Stimulated activated naive B cell treated with anti-CD40 and anti-IgM and Interleukin-4, amounts not matched to agents 10 μg/mL and 1 μg/mL and 100 μg/mL, for 72 hours (primary cell): ENCODE results near the gene PNMA6A.
"Not testable (repeated sequence)": the region's sequence is repeated elsewhere in the genome, so short reads cannot be mapped to it uniquely, and the experiment has no call there.

Experiments
- ATAC-seq, 2 donors: fragments of 150-1000 bp; cut with Tn5 transposase; replicated peaks; 2 replicates each; pipeline ENCODE4 v1.10.0; 2021; ENCODE audit warnings: moderate library complexity in 1 of 2
- DNase-seq: peaks from one replicate; pipeline ENCODE4 v3.0.0; 2021
- H3K27ac Mint-ChIP-seq: one replicate; pipeline ENCODE4 v1.8.0; 2022; ENCODE audit warnings: mild to moderate bottlenecking, mixed read lengths
- H3K27me3 Mint-ChIP-seq, 2 donors: one replicate each; pipeline ENCODE4 v1.8.0; 2022; ENCODE audit warnings: mixed read lengths in 2 of 2
- H3K36me3 Mint-ChIP-seq, 2 donors: one replicate each; pipeline ENCODE4 v1.8.0; 2022; ENCODE audit warnings: mixed read lengths in 2 of 2, mild to moderate bottlenecking in 1 of 2
- H3K4me1 Mint-ChIP-seq, 2 donors: one replicate each; pipeline ENCODE4 v1.8.0; 2022; ENCODE audit warnings: mixed read lengths in 2 of 2, mild to moderate bottlenecking in 1 of 2
- H3K4me3 Mint-ChIP-seq, 2 donors: one replicate each; pipeline ENCODE4 v1.8.0; 2022; ENCODE audit warnings: mild to moderate bottlenecking in 2 of 2, mixed read lengths in 2 of 2, moderate library complexity in 1 of 2
- H3K9me3 Mint-ChIP-seq, 2 donors: one replicate each; pipeline ENCODE4 v1.8.0; 2022; ENCODE audit warnings: mixed read lengths in 2 of 2, mild to moderate bottlenecking in 1 of 2

The PNMA6A gene

DNA sequence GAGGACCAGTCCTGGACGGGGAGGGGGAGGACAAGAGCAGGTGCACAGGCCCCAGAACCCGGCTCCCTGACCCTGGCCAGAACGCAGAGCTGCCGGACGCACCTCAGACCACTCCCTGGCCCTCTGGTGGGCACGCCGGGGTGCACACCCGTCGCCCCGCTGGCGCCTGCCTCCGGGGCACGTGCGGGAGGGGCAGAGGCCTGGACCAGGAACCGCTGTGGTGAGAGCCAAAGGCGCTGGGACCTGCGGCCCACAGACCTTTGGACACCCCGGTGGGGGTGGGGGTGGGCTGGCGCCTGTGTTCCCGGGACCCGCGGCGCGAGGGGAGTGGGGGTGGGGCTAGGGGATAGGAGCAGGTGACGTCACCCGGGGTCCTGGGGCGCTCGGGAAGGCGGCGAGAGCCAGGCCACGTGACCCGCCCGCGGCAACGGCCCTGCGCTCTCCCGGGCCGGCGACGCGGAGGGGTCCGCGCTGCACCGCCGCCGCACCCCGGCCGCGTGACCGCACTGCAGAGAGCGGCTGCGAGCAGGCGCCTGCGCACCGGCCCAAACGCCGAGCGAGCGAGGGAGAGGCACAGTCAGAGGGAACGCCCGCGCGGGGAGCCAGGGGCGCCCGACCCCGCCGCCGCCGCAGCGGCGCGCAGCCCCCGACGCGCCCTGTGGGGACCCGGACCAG is at the start of gene PNMA6A:
PNMA6A (plus strand) TSS at position 546 of the 675 bp plus-strand sequence. CDS start 609 bp downstream, outside the sequence.
- peak; percentile 81 to 87 for ATAC-seq
- H3K36me3 Mint-ChIP-seq, DNase-seq, H3K4me3 Mint-ChIP-seq, H3K4me1 Mint-ChIP-seq, H3K9me3 Mint-ChIP-seq, H3K27me3 Mint-ChIP-seq, H3K27ac Mint-ChIP-seq: not testable (repeated sequence)

DNA sequence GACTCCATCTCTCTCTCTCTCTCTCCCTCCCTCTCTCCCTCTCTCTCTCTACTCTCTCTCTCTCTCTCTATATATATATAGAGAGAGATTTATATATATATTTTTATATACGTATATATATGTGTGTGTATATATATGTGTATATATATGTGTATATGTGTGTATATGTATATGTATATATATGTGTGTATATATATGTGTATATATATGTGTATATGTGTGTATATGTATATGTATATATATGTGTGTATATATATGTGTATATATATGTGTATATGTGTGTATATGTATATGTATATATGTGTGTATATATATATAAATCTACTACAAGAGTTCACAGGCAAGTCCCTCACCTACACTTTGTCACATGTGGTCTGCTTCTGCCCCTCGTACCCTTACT is 45.8 kb upstream of the PNMA6A start:
- DNase-seq, H3K4me3 Mint-ChIP-seq, H3K27me3 Mint-ChIP-seq, H3K27ac Mint-ChIP-seq, H3K4me1 Mint-ChIP-seq, H3K36me3 Mint-ChIP-seq, ATAC-seq, H3K9me3 Mint-ChIP-seq: not testable (repeated sequence)

DNA sequence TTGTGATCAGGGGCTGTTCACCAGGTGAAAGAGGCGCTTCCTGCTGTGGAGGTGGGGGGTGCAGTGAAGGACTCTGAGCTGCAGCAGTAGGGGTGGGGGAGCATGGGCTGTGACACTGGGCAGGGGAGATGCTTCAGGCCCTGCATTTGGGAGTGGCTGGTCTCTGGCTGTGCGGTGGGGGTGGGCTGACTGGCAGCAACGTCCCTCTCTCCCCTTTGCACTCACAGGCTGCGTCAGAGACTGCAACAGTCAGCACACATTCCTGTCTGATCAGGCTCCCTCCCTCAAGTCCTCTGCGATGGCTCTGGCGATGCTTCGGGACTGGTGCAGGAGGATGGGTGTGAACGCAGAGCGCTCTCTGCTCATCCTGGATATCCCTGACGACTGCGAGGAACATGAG is 43.8 kb upstream of the PNMA6A start:
- not testable (repeated sequence) for DNase-seq, H3K36me3 Mint-ChIP-seq, H3K9me3 Mint-ChIP-seq, H3K27ac Mint-ChIP-seq, H3K4me1 Mint-ChIP-seq, H3K4me3 Mint-ChIP-seq, H3K27me3 Mint-ChIP-seq, ATAC-seq

DNA sequence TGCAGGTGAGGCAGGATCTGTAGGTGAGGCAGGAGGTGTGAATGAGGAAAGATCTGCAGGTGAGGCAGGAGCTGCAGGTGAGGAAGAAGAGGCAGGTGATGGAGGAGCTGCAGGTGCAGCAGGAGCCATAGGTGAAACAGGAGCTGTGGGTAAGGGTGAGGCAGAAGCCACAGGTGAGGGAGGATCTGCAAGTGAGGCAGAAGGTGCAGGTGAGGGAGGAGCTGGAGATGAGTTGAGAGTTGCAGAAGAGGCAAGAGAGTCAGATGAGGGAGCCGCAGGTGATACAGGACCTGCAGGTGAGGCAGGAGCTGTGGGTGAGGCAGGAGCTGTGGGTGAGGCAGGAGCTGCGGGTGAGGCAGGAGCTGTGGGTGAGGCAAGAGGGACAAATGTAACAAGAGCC is 43.1 kb upstream of the PNMA6A start:
- DNase-seq: no peak
- H3K9me3 Mint-ChIP-seq: no peaks in the 10 kb centered on the region
- no peak overlapping the region for H3K27ac Mint-ChIP-seq
- H3K27me3 Mint-ChIP-seq: peaks cover 0 to 7% of the 10 kb centered on the region in 2 donors
- H3K4me3 Mint-ChIP-seq: no peak overlapping the region
- no peaks in the 10 kb centered on the region for H3K4me1 Mint-ChIP-seq
- ATAC-seq: no peak
- H3K36me3 Mint-ChIP-seq: no peaks in the 10 kb centered on the region

DNA sequence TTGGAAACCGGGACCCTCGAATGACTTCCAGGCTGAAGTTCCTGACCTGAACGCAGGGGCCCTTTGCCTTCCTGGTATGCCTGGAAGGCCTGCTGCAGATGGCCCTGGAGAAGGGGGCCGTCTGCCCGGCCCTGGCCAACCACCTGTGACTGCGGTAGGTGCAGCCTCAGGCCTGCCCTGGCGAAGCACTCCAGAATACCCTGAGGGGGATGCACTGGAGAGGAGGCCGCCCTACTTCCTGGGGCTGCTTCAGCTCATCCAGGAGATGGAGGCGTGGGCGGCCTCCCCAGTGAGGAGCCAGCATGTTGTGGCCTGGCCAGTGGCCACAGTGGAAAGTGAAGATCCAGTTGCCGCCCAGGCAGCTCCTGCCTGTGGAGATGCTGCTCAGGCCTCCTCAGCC is 42.4 kb upstream of the PNMA6A start:
- no peak for DNase-seq
- peaks cover 0 to 7% of the 10 kb centered on the region in 2 donors for H3K27me3 Mint-ChIP-seq
- ATAC-seq: no peak

DNA sequence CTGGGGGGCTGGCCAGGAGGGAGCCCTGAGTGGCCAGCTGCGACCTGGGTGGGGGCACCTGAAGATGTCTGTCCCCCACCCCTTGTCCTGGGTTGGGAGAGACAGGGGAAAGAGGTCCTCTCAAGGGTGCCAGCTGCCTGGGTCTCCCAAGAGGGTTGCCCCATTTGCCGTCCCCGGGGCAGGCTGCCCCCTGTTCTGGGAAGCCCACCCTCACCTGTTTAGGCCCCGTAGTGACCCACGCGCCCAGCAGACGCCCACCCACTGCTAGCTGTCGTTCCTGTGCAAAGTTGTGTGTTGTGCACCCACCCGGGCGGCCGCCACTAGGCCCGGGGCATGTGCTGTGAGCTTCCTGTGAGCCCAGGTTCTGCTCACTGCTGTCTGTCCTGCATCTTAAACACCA is 41.5 kb upstream of the PNMA6A start:
- H3K4me1 Mint-ChIP-seq: no peaks in the 10 kb centered on the region
- DNase-seq: no peak
- no peak for ATAC-seq
- H3K9me3 Mint-ChIP-seq: no peaks in the 10 kb centered on the region
- peaks cover 0 to 7% of the 10 kb centered on the region in 2 donors for H3K27me3 Mint-ChIP-seq
- H3K4me3 Mint-ChIP-seq: no peak overlapping the region
- H3K36me3 Mint-ChIP-seq: no peaks in the 10 kb centered on the region
- H3K27ac Mint-ChIP-seq: no peak overlapping the region

More for the DNA sequence above, 42.4 kb upstream of the PNMA6A start:
- H3K36me3 Mint-ChIP-seq: no peaks in the 10 kb centered on the region
- no peaks in the 10 kb centered on the region for H3K4me1 Mint-ChIP-seq
- H3K27ac Mint-ChIP-seq: no peak overlapping the region
- H3K9me3 Mint-ChIP-seq: no peaks in the 10 kb centered on the region
- H3K4me3 Mint-ChIP-seq: no peak overlapping the region

DNA sequence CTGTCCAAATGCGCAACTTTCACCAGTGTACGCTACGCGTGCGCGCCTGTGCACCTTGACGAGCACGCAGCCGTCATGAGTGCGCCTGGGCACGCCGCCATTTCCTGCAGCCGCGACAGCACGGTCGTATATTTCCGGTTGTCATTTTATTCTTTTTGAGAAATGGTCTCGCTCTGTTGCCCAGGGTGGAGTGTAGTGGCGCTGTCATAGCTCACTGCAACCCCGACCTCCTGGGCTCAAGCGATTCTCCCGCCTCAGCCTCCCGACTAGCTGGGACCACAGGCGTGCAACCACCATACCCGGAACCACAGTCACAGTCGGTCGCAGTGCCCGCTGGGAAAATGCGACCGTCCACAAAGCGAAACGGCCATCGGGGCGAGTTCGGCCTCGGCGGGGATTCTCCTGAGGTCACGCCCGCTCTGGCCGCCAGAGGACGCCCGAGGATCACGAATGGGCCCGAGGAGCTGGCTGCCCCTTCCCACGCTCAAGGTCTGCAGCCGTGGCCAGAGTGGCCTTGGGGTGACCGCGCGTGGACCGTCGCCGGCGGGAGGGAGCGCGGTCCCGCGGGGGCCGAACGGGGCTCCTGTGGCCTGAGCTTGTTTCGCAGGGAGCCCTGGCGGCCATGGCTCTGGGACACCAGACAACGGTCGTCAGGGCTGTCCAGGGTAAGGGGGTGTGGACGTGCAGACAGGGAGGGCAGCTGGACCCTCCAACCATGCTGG is 39.7 kb upstream of the PNMA6A start:
- H3K27me3 Mint-ChIP-seq: peaks cover 0 to 7% of the 10 kb centered on the region in 2 donors

DNA sequence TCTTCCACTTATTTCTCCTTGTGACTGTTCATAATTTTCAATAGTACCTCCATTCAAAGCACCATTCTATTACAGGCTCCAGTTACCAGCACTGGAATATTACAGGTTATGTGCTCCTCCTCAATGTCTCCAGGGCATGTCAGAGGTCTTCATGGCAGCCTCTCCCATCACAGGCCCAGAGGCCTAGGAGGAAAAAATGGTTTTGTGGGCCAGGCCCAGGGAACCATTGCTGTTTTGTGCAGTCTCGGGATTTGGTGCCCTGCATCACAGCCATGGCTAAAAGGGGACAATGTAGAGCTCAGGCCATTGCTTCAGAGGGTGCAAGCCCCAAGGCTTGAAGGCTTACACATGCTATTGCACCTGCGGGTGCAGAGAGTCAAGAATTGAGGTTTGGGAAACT is 23.2 kb upstream of the PNMA6A start:
- no peaks in the 10 kb centered on the region for H3K4me1 Mint-ChIP-seq

More for the DNA sequence above, 39.7 kb upstream of the PNMA6A start:
- Mint-ChIP-seq H3K9me3 (no peaks in the 10 kb centered on the region), H3K36me3 (no peaks in the 10 kb centered on the region), H3K4me1 (no peaks in the 10 kb centered on the region), H3K4me3 (peak overlapping the region; percentile 86 to 92), H3K27ac (peak overlapping the region; percentile 88)
- ATAC-seq: peak; percentile 86 to 88
- DNase-seq: peak; percentile 61

DNA sequence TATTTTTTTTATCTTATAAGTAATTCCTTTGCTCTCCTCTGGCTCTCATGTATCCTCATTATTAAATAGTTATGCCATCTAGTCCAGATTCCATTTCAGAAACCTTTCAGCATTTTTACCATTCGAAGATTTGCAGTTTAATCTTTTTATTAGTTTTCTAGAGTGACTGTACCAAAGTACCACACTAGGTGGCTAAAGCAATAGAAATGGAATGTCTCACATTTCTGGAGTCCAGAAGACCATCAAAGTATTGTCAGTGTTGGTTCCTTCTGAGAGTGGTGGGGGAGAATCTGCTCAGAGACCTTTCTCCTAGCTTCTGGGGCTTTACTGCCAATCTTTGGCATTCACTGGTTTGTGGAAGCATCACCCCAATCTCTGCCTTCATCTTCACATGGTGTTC is 19.7 kb upstream of the PNMA6A start:
- DNase-seq (no peak), ATAC-seq (no peak)
- Mint-ChIP-seq H3K9me3 (peaks cover 8 to 23% of the 10 kb centered on the region in 2 donors), H3K36me3 (peaks cover 6 to 18% of the 10 kb centered on the region in 2 donors), H3K4me3 (no peak overlapping the region), H3K4me1 (peaks cover 2 to 5% of the 10 kb centered on the region in 2 donors), H3K27me3 (peaks cover 9 to 25% of the 10 kb centered on the region in 2 donors), H3K27ac (no peak overlapping the region)

More for the DNA sequence above, 23.2 kb upstream of the PNMA6A start:
- DNase-seq: no peak
- Mint-ChIP-seq H3K4me3 (no peak overlapping the region), H3K27ac (no peak overlapping the region), H3K9me3 (peaks cover 8 to 23% of the 10 kb centered on the region in 2 donors), H3K36me3 (peaks cover 6 to 18% of the 10 kb centered on the region in 2 donors), H3K27me3 (peaks cover 0 to 9% of the 10 kb centered on the region in 2 donors)
- ATAC-seq: no peak

DNA sequence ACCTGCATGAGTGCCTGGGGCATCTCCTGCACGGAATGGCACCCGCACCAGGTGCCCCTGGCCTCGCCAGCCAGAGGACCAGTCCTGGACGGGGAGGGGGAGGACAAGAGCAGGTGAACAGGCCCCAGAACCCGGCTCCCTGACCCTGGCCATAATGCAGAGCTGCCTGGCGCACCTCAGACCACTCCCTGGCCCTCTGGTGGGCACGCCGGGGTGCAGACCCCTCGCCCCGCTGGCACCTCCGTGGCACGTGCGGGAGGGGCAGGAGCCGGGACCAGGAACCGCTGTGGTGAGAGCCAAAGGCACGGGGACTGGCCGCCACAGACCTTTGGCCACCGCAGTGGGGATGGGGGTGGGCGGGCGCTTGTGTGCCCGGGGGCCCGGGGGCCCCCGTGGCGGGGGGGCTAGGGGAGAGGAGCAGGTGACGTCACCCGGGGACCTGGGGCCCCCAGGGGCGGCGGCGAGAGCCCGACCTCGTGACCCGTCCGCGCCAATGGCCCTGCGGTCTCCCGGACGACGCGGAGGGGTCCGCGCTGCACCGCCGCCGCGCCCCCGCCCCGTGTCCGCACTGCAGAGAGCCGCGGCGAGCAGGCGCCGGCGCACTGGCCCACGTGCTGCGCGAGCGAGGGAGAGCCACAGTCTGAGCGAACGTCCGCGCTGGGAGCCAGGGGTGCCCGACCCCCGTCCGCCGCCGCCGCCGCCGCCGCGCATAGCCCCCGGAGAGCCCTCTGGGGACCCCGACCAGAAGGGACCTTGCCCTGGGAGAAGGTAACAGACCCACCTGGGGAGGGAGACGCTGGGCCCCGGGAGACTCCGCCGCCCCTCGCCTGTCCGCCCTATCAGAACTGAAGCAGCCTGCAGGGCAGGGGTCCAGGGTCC is 16.1 kb upstream of the PNMA6A start, which contains the start of gene PNMA3:
PNMA3 (plus strand) TSS at position 600 of the 879 bp plus-strand sequence. CDS start 586 bp downstream, outside the sequence.
- H3K4me3 Mint-ChIP-seq: peak within 1 kb of the TSS in 1 of 2 donors; percentile 43
- H3K36me3 Mint-ChIP-seq: no peaks in the 10 kb centered on the region
- H3K4me1 Mint-ChIP-seq: peaks cover 2 to 5% of the 10 kb centered on the region in 2 donors
- peaks cover 16 to 25% of the 10 kb centered on the region in 2 donors for H3K27me3 Mint-ChIP-seq
- no peaks in the 10 kb centered on the region for H3K9me3 Mint-ChIP-seq
- ATAC-seq (peak; percentile 55 to 60), DNase-seq (no peak)
- no peak within 1 kb of the TSS for H3K27ac Mint-ChIP-seq

DNA sequence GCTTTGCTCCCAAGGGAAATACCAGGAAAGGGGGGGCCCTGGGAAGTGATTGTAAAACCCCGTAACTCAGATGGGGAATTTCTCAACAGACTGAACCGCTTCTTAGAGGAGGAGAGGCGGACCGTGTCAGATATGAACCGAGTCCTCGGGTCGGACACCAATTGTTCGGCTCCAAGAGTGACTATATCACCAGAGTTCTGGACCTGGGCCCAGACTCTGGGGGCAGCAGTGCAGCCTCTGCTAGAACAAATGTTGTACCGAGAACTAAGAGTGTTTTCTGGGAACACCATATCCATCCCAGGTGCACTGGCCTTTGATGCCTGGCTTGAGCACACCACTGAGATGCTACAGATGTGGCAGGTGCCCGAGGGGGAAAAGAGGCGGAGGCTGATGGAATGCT is 15.0 kb upstream of the PNMA6A start:
- Mint-ChIP-seq H3K4me1 (peaks cover 2 to 5% of the 10 kb centered on the region in 2 donors), H3K4me3 (no peak overlapping the region), H3K36me3 (no peaks in the 10 kb centered on the region), H3K27me3 (peaks cover 16 to 22% of the 10 kb centered on the region in 2 donors), H3K27ac (no peak overlapping the region), H3K9me3 (no peaks in the 10 kb centered on the region)
- DNase-seq: no peak
- no peak for ATAC-seq

DNA sequence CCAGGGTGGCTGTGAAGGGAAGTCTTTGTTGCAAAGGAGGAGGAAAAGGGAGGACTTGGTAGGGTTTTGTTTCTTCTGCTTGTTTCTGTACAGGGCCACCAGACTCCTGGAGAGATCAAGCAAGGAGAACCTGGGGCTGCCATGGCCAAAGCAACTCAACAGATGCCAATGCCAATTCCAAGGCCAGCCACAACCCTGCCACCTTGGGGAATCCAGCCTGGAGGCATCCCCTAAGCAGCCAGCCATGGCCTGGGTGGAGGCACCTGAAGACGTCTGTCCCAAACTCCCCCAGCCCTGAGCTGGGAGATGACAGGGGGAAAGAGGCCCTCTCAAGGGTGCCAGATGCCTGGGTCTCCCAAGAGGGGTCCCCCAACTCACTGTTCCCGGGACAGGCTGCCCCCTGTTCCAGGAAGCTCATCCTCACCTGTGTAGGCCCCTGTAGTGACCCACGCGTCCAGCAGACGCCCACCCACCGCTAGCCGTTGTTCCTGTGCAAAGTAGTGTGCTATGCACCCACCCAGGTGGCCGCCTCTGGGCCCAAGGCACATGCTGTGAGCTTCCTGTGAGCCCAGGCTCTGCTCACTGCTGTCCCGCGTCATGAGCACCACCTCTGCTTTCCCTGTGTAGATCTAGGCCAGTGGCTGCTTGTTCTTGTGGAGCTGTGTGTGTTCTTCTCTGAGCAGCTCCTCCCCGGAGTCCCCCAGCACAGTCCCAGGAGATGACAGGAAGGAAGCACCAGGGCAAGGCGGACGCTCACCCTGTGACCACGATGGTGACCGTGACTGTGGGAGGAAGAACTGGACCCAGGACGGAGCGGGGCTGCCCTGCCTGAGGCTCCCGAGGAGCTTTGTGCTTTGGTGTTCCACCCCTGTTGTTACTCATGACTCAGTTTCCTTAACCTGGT is 12.8 kb upstream of the PNMA6A start:
- Mint-ChIP-seq H3K27ac (no peak overlapping the region), H3K27me3 (peaks cover 14 to 16% of the 10 kb centered on the region in 2 donors), H3K4me1 (peaks cover 2 to 5% of the 10 kb centered on the region in 2 donors), H3K36me3 (no peaks in the 10 kb centered on the region), H3K9me3 (no peaks in the 10 kb centered on the region), H3K4me3 (peak overlapping the region in 1 of 2 donors; percentile 15)
- no peak for DNase-seq
- no peak for ATAC-seq

DNA sequence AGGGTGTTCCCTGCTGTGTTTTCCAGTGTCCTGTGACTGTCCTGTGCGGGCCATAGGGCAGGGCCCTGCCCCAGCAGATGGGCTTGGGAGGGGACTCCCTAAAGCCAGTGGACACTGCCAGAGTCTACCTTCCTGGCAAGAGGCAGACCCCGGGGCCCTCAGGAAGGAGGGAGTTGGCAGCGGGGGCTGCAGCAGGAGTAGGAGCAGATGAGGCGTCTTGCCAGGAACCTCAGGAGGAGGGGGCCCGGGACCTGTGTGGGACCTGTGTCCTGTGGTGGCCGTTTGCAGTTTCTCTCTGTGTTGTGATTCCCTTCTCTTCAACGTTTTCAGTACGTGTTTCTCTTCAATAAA is 12.2 kb upstream of the PNMA6A start:
- H3K4me3 Mint-ChIP-seq: no peak overlapping the region
- no peak for ATAC-seq
- DNase-seq: no peak
- no peaks in the 10 kb centered on the region for H3K9me3 Mint-ChIP-seq
- H3K36me3 Mint-ChIP-seq: no peaks in the 10 kb centered on the region
- peaks cover 11 to 16% of the 10 kb centered on the region in 2 donors for H3K27me3 Mint-ChIP-seq
- peaks cover 2 to 5% of the 10 kb centered on the region in 2 donors for H3K4me1 Mint-ChIP-seq
- H3K27ac Mint-ChIP-seq: no peak overlapping the region
